Stimulated activated naive CD8-positive, alpha-beta T cell treated with anti-CD3 and anti-CD28 coated beads, Interleukin-15, amount 100 ng/mL, for 72 hours (primary cell): ENCODE results near the gene CORO2B.

Source experiments
- ATAC-seq: fragments of 150-1000 bp; cut with Tn5 transposase; 2 replicates; pipeline ENCODE4 v1.10.0; 2021; ENCODE audit warnings: mild to moderate bottlenecking, moderate library complexity
- DNase-seq, 2 donors: peaks; one replicate each; pipeline ENCODE4 v3.0.0; 2021 to 2022
- H3K27ac Mint-ChIP-seq, 2 donors: one replicate each; pipeline ENCODE4 v1.8.0; 2022; ENCODE audit warnings: mild to moderate bottlenecking in 2 of 2, mixed read lengths in 2 of 2, moderate library complexity in 2 of 2
- H3K27me3 Mint-ChIP-seq: one replicate; pipeline ENCODE4 v1.8.0; 2022; ENCODE audit warnings: mixed read lengths
- H3K4me1 Mint-ChIP-seq: one replicate; pipeline ENCODE4 v1.8.0; 2022; ENCODE audit warnings: mild to moderate bottlenecking, mixed read lengths
- H3K4me3 Mint-ChIP-seq, 2 donors: one replicate each; pipeline ENCODE4 v1.8.0; 2022; ENCODE audit warnings: mild to moderate bottlenecking in 2 of 2, mixed read lengths in 2 of 2, moderate library complexity in 1 of 2
- H3K9me3 Mint-ChIP-seq, 2 donors: one replicate each; pipeline ENCODE4 v1.8.0; 2022; ENCODE audit warnings: mixed read lengths in 2 of 2

The CORO2B gene

GRCh38 chr15:68631601-68632051, 52.8 kb downstream of the CORO2B start:
- Mint-ChIP-seq H3K4me3 (no peak overlapping the region), H3K27ac (no peak overlapping the region), H3K4me1 (no peaks in the 10 kb centered on the region), H3K27me3 (peaks cover 41% of the 10 kb centered on the region), H3K9me3 (no peaks in the 10 kb centered on the region)
- no peak for DNase-seq
- ATAC-seq: no peak

- no peak for ATAC-seq
- Mint-ChIP-seq H3K4me3 (no peak overlapping the region), H3K9me3 (no peaks in the 10 kb centered on the region), H3K27ac (no peak overlapping the region), H3K4me1 (no peaks in the 10 kb centered on the region), H3K27me3 (peaks cover 39% of the 10 kb centered on the region)
- DNase-seq: no peak
These were observed 53.3 kb downstream of the CORO2B start for GRCh38 chr15:68632101-68632500.

- Mint-ChIP-seq H3K27me3 (peaks cover 27% of the 10 kb centered on the region), H3K4me1 (no peaks in the 10 kb centered on the region), H3K4me3 (no peak overlapping the region), H3K27ac (no peak overlapping the region), H3K9me3 (no peaks in the 10 kb centered on the region)
- no peak for ATAC-seq
- DNase-seq: no peak
These were observed 54.7 kb downstream of the CORO2B start for GRCh38 chr15:68633231-68634121.

GRCh38 chr15:68634122-68634482, 55.3 kb downstream of the CORO2B start:
- DNase-seq: no peak
- H3K27ac Mint-ChIP-seq: no peak overlapping the region

GRCh38 chr15:68634531-68634930, 55.7 kb downstream of the CORO2B start:
- Mint-ChIP-seq H3K27ac (no peak overlapping the region), H3K4me3 (no peak overlapping the region), H3K27me3 (peaks cover 16% of the 10 kb centered on the region), H3K9me3 (no peaks in the 10 kb centered on the region), H3K4me1 (no peaks in the 10 kb centered on the region)
- DNase-seq (no peak), ATAC-seq (no peak)

More at GRCh38 chr15:68634122-68634482, 55.3 kb downstream of the CORO2B start:
- Mint-ChIP-seq H3K4me1 (no peaks in the 10 kb centered on the region), H3K4me3 (no peak overlapping the region), H3K9me3 (no peaks in the 10 kb centered on the region), H3K27me3 (peaks cover 20% of the 10 kb centered on the region)
- ATAC-seq: no peak

- no peak overlapping the region for H3K27ac Mint-ChIP-seq
- H3K27me3 Mint-ChIP-seq: peaks cover 10% of the 10 kb centered on the region
- no peak for DNase-seq
- no peak for ATAC-seq
- no peaks in the 10 kb centered on the region for H3K4me1 Mint-ChIP-seq
- no peak overlapping the region for H3K4me3 Mint-ChIP-seq
- H3K9me3 Mint-ChIP-seq: no peaks in the 10 kb centered on the region
These were observed 56.3 kb downstream of the CORO2B start for GRCh38 chr15:68635141-68635540.

- Mint-ChIP-seq H3K9me3 (no peaks in the 10 kb centered on the region), H3K4me3 (no peak overlapping the region), H3K27me3 (no peaks in the 10 kb centered on the region), H3K4me1 (no peaks in the 10 kb centered on the region), H3K27ac (peak overlapping the region in 1 of 2 donors; percentile 84)
- no peak for DNase-seq
- no peak for ATAC-seq
These were observed 57.5 kb downstream of the CORO2B start for GRCh38 chr15:68636256-68636655.

GRCh38 chr15:68637767-68638404, 59.1 kb downstream of the CORO2B start:
- Mint-ChIP-seq H3K27ac (no peak overlapping the region), H3K4me1 (no peaks in the 10 kb centered on the region), H3K9me3 (no peaks in the 10 kb centered on the region), H3K4me3 (no peak overlapping the region), H3K27me3 (no peaks in the 10 kb centered on the region)
- no peak for ATAC-seq
- no peak for DNase-seq

GRCh38 chr15:68638953-68639515, 60.2 kb downstream of the CORO2B start:
- ATAC-seq (no peak), DNase-seq (no peak)
- no peaks in the 10 kb centered on the region for H3K27me3 Mint-ChIP-seq
- H3K4me3 Mint-ChIP-seq: no peak overlapping the region
- peak overlapping the region in 1 of 2 donors; percentile 28 for H3K27ac Mint-ChIP-seq
- H3K9me3 Mint-ChIP-seq: no peaks in the 10 kb centered on the region
- H3K4me1 Mint-ChIP-seq: no peaks in the 10 kb centered on the region

- no peak overlapping the region for H3K27ac Mint-ChIP-seq
These were observed 61.3 kb downstream of the CORO2B start for GRCh38 chr15:68639926-68640600.

GRCh38 chr15:68640791-68641331, 62.1 kb downstream of the CORO2B start:
- ATAC-seq (no peak), DNase-seq (no peak)
- Mint-ChIP-seq H3K27me3 (no peaks in the 10 kb centered on the region), H3K4me3 (no peak overlapping the region), H3K27ac (peak overlapping the region in 1 of 2 donors; percentile 45), H3K9me3 (no peaks in the 10 kb centered on the region), H3K4me1 (no peaks in the 10 kb centered on the region)

More at GRCh38 chr15:68639926-68640600, 61.3 kb downstream of the CORO2B start:
- DNase-seq: no peak
- Mint-ChIP-seq H3K4me1 (no peaks in the 10 kb centered on the region), H3K27me3 (no peaks in the 10 kb centered on the region), H3K9me3 (no peaks in the 10 kb centered on the region), H3K4me3 (no peak overlapping the region)
- no peak for ATAC-seq

- no peaks in the 10 kb centered on the region for H3K27me3 Mint-ChIP-seq
- ATAC-seq (no peak), DNase-seq (no peak)
- no peaks in the 10 kb centered on the region for H3K4me1 Mint-ChIP-seq
- no peak overlapping the region for H3K4me3 Mint-ChIP-seq
- H3K27ac Mint-ChIP-seq: peak overlapping the region in 1 of 2 donors; percentile 45
- no peaks in the 10 kb centered on the region for H3K9me3 Mint-ChIP-seq
These were observed 62.6 kb downstream of the CORO2B start for GRCh38 chr15:68641376-68641775.

- no peaks in the 10 kb centered on the region for H3K4me1 Mint-ChIP-seq
- H3K27me3 Mint-ChIP-seq: no peaks in the 10 kb centered on the region
- ATAC-seq: no peak
- no peak overlapping the region for H3K4me3 Mint-ChIP-seq
- H3K27ac Mint-ChIP-seq: no peak overlapping the region
- no peaks in the 10 kb centered on the region for H3K9me3 Mint-ChIP-seq
- no peak for DNase-seq
These were observed 63.7 kb downstream of the CORO2B start for GRCh38 chr15:68642491-68642845.

- no peaks in the 10 kb centered on the region for H3K27me3 Mint-ChIP-seq
- DNase-seq (no peak), ATAC-seq (no peak)
- no peaks in the 10 kb centered on the region for H3K9me3 Mint-ChIP-seq
- H3K4me3 Mint-ChIP-seq: no peak overlapping the region
- no peaks in the 10 kb centered on the region for H3K4me1 Mint-ChIP-seq
- no peak overlapping the region for H3K27ac Mint-ChIP-seq
These were observed 64.5 kb downstream of the CORO2B start for GRCh38 chr15:68643216-68643830.
